Panc1 (cell line): ENCODE data around the gene KRTAP19-3.

Experiments
- POLR2AphosphoS5 ChIP-seq: IDR thresholded peaks from 2 replicates; pipeline ENCODE4 v1.6.1; 2012; ENCODE audit warnings: mild to moderate bottlenecking, low read depth, low read length, moderate library complexity
- REST ChIP-seq, 2 experiments: IDR thresholded peaks; 2 replicates each; pipeline ENCODE4 v1.6.1; 2011 to 2012; ENCODE audit warnings: low read depth in 2 of 2, control low read depth in 1 of 2, low read length in 1 of 2, mild to moderate bottlenecking in 1 of 2, moderate library complexity in 1 of 2; ENCODE audit not compliant: insufficient read depth in 1 of 2
- SIN3A ChIP-seq: IDR thresholded peaks from 2 replicates; pipeline ENCODE4 v1.6.1; 2012; ENCODE audit warnings: low read depth, mild to moderate bottlenecking, low read length, moderate library complexity, borderline replicate concordance; ENCODE audit not compliant: insufficient read depth
- TF ChIP-seq, protein P1 (sequence below): fragments of 450-650 bp; IDR thresholded peaks from 2 replicates; pipeline ENCODE4 v1.5.1; 2017; ENCODE audit warnings: mild to moderate bottlenecking

DNA sequence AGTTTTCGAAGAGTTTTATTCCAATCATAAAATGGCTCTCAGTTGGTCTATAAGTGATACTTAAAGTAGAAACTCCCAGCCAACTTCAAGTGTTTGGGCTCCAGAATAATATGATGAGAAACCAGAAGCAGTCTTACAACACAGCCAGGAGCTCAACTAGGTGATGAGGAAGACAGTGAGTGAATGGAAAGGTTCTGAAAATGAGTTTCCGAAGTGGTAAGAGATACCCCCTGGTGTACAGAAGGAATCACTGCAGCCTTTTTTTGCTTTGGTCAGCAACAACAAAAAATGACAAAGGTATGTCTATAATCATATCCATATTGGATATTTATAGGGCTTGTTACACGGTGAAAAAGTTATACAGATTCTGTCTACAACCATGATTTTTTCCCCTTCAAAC, 28.1 kb downstream of the KRTAP19-3 start:
- TF ChIP-seq, protein P1, sequence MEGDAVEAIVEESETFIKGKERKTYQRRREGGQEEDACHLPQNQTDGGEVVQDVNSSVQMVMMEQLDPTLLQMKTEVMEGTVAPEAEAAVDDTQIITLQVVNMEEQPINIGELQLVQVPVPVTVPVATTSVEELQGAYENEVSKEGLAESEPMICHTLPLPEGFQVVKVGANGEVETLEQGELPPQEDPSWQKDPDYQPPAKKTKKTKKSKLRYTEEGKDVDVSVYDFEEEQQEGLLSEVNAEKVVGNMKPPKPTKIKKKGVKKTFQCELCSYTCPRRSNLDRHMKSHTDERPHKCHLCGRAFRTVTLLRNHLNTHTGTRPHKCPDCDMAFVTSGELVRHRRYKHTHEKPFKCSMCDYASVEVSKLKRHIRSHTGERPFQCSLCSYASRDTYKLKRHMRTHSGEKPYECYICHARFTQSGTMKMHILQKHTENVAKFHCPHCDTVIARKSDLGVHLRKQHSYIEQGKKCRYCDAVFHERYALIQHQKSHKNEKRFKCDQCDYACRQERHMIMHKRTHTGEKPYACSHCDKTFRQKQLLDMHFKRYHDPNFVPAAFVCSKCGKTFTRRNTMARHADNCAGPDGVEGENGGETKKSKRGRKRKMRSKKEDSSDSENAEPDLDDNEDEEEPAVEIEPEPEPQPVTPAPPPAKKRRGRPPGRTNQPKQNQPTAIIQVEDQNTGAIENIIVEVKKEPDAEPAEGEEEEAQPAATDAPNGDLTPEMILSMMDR: peak; percentile 52
- TF ChIP-seq SIN3A (no peak), REST (IDR thresholded peaks at IDR 0.05; ENCODE audit: insufficient read depth in 1 of 2, low read depth in 2 of 2, low read length in 1 of 2) (no peak), POLR2AphosphoS5 (no peak)
